ENCODE data around the gene DNAJC1.
"Not testable (repeated sequence)": the region's sequence is repeated elsewhere in the genome, so short reads cannot be mapped to it uniquely, and the experiment has no call there.

The DNAJC1 gene

DNA sequence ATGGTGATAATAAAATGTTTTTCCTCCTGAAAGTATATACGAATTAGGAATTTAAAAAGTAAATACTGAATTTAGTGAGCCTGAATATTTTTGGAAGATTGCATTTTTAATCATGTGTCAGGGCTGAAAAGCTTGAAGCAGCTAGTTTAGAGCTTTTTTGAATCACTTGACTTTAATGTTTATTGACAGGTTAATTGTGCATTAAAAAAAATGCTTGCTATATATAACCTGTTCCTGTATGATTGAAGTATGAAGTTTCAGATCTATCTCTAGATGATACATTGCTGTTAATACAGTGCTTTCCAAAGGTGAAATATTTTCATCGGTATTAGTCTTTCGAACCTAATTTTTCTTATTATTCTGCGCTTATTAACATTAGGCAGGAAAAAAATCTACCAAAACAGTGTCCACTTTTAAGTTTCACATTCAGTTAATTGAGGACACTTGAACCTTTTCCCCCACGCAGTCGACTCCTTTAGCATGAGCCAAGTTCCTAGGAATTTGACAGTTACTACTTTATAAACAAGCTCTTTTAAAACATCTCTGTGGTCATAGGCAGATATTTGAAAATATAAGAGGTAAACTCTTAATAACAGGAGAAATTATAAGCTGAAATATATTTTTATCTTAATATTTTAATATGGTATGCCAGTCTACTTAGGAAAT, 282.4 kb downstream of the DNAJC1 start:
- FAIRE-seq: no peak

GRCh38 chr10:21720090-21720489, 283.4 kb downstream of the DNAJC1 start:
- no peak for FAIRE-seq

- FAIRE-seq: no peak
Measured at GRCh38 chr10:21719502-21719901, 284.0 kb downstream of the DNAJC1 start.

DNA sequence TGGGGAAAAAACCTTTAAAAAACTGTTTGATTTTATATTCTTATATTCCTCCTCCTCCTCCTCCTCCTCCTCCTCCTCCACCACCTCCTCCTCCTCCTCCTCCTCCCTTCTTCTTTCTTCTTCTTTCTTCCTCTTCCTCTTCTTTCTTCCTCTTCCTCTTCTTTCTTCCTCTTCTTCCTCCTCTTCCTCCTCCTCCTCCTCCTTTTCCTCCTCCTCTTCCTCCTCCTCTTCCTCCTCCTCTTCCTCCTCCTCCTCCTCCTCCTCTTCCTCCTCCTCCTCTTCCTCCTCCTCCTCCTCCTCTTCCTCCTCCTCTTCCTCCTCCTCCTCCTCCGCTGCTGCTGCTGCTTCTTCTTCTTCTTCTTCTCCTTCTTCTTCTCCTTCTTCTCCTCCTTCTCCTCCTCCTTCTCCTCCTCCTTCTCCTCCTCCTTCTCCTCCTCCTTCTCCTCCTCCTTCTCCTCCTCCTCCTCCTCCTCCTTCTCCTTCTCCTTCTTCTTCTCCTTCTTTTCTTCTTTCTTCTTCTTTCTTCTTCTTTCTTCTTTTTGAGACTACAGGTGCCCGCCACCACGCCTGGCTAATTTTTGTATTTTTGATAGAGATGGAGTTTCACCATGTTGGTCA, 286.0 kb downstream of the DNAJC1 start:
- FAIRE-seq: not testable (repeated sequence)

- no peak for FAIRE-seq
Measured at GRCh38 chr10:21715531-21716195, 287.9 kb downstream of the DNAJC1 start.

DNA sequence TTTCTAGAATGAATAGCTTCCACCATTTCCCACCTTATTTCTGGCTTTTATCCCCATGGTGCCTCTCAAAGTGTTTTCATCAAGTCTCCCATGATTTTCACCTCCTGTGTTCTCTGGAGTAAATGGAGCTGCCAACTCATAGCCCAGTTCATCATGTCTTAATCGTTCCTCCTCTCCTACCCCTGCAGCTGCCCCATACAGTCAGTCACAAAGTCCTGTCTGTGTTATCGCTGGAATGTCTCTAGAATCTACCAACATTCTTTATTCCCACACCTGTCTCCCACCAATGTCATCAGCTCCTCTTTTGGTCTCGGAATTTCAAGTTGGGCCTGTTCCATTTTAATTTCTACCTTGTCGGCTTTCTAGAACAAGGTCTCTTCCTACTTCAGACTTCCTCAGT, 290.6 kb downstream of the DNAJC1 start:
- no peak for FAIRE-seq

DNA sequence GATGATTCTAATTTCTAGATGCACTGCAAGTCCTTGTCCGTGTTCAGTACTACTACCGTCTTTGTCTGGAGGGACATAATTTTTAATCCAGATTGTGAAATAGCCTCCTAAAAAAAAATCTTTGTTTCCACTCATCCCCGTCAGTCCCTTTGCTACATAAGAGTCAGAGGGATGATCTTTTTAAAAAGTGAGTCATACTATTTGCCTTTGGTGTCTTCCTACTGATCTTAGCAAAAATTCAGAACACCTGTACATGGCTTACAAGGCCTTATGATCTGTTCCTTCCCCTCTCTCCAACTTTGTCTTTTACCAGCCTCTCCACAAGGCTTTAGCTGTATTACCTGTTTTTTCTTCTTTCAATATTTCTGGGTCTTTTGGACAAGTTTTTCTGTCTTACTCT, 296.0 kb downstream of the DNAJC1 start:
- FAIRE-seq: no peak
